ENCODE results near the gene NDFIP2. TPM values are rescaled to one million over a fixed set of nuclear protein-coding genes. Genes with fewer than 3 reads are reported as not detected.
"Not testable (repeated sequence)": the region's sequence is repeated elsewhere in the genome, so short reads cannot be mapped to it uniquely, and the experiment has no call there.

Gene NDFIP2
- total and polyA plus RNA-seq, 2 donors = 15.7 to 49.3 TPM

DNA sequence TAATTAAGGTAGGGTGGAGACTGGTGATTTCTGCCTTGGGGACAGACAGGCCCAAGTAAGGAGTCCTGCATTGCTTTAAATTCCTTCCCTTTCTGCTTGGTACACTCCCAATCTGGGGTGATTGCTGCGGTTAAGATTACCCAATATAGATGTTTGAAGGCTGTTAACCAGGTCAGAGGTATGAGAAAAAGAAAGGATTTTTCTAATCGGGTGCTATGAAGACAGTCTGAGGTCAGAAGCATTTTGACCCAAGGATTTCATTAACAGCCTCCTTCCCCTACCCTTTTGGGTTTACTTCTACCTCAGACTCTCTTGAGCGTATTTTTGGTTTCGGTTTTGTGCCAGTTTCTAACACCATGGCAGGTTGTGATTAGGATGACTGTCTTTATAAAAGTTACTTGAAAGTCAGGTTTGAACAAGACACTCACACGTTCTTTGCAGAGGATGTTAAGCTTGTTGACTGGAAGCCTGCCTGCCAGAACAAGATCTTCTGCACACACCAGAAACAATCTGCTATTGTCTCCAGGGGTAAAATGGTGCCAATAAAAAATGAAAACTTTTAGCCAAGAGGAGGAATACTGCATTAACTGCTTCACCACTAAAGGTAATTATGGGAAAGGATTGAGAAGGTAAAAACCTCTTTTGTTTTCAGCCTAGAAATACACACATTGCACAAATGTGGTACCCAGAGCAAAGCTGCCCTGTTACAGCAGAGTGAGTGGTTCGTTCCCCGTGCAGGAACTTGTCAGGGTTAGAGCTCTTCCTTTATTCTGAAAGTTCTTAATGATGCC lies 108.8 kb downstream of the NDFIP2 start:
- DNase-seq (ENCODE audit: extremely low spot score) = peak; percentile 72
- Histone ChIP-seq H3K4me3 (ENCODE audit: low read depth, low read length) (no peak overlapping the region), H3K4me1 (ENCODE audit: insufficient read depth) (no peaks in the 10 kb centered on the region), H3K27ac (ENCODE audit: low read depth) (no peak overlapping the region), H3K36me3 (ENCODE audit: insufficient read depth) (no peaks in the 10 kb centered on the region)
- 75% methylated on average over 7 of the region's 7 CpGs for WGBS

DNA sequence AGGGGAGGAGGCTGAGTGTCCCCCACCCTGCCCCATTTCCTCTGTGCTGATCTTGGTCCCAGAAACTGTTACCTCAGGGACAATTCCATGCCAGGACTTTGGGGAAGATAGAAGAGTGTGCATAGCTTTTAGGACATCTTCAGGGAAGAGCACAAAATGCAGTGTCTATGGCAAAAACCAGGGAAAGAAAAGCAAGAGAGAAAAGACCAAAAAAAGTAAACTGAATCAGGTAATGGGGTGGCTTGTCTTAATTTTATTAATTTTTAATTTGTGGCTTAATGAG lies 109.4 kb downstream of the NDFIP2 start:
- Histone ChIP-seq H3K36me3 (ENCODE audit: insufficient read depth) (no peaks in the 10 kb centered on the region), H3K27ac (ENCODE audit: low read depth) (no peak overlapping the region), H3K4me1 (ENCODE audit: insufficient read depth) (no peaks in the 10 kb centered on the region), H3K4me3 (ENCODE audit: low read depth, low read length) (no peak overlapping the region)
- no peak for DNase-seq (ENCODE audit: extremely low spot score)

DNA sequence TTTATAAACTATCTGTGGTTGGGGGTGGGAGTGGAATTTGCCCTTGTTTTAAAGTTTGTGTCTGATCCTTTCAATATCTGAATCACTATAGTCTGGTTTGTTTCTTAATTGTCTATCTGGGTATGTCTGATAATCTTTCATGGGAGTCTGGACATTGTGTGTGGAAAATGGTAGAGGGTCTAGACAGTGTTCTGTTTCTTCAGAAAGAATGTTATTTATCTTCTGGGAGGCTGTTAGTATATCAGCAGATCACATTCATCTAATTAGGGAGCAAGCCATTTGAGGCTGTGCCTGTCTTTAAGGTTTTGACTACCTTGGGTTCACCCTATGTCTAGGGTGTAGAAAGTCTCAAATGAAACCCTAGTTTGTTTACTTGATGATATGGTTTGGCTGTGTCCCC lies 110.5 kb downstream of the NDFIP2 start:
- H3K4me1 ChIP-seq (ENCODE audit: insufficient read depth) = no peaks in the 10 kb centered on the region
- H3K4me3 ChIP-seq (ENCODE audit: low read depth, low read length) = no peak overlapping the region
- H3K36me3 ChIP-seq (ENCODE audit: insufficient read depth) = no peaks in the 10 kb centered on the region
- H3K27ac ChIP-seq (ENCODE audit: low read depth) = no peak overlapping the region
- DNase-seq (ENCODE audit: extremely low spot score) = no peak

DNA sequence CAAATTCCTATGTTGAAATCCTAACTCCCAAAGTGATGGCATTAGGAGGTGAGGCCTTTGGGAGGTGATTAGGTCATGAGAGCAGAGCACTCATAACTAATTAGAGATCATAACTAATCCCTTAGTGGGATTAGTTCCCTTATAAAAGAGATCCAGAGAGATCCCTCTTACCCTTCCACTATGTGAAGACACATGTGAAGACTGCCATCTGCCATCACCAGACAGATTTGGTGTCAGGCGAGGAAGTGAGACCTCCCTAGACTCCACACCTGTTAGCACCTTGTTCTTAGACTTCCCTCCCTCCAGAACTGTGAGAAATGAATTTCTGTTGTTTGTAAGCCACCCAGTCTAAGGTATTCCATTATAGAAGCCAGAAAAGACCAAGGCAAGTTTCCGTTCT lies 112.2 kb downstream of the NDFIP2 start:
- Histone ChIP-seq H3K27ac (ENCODE audit: low read depth) (no peak overlapping the region), H3K4me3 (ENCODE audit: low read depth, low read length) (no peak overlapping the region), H3K4me1 (ENCODE audit: insufficient read depth) (no peaks in the 10 kb centered on the region), H3K36me3 (ENCODE audit: insufficient read depth) (no peaks in the 10 kb centered on the region)
- WGBS = 73% methylated on average over 2 of the region's 2 CpGs
- DNase-seq (ENCODE audit: extremely low spot score) = no peak

DNA sequence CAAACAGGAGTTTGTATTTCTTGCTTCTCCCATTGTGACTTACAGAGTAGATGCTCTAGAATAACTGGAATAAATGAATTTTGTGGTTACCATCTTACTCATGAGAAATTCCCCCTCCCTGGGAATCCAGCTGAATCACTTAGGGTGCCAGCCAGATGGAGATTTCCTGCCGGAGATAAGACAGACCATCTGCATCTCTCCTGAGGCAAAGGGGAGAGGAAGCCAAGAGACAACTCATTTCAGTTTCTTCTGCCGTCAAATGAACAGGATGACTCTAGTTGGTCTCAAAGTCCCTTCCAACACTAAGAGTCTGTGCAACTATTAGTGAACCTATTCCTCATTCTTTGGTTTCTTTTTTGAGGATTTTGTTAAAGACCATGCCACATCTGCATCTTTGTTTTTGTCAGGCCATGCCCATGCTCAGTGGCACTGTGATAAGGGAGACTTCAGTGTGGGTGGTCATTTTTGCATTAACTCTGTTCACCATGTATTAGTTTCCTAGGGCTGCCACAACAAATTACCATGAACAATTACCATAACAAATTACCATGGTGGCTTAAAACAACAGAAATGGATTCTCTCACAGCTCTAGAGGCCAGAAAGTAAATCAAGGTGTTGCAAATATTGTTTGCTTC lies 112.8 kb downstream of the NDFIP2 start:
- H3K36me3 ChIP-seq (ENCODE audit: insufficient read depth) = no peaks in the 10 kb centered on the region
- no peak overlapping the region for H3K27ac ChIP-seq (ENCODE audit: low read depth)
- DNase-seq (ENCODE audit: extremely low spot score) = no peak
- WGBS = 46% methylated on average over 2 of the region's 2 CpGs
- H3K4me1 ChIP-seq (ENCODE audit: insufficient read depth) = no peaks in the 10 kb centered on the region
- no peak overlapping the region for H3K4me3 ChIP-seq (ENCODE audit: low read depth, low read length)

DNA sequence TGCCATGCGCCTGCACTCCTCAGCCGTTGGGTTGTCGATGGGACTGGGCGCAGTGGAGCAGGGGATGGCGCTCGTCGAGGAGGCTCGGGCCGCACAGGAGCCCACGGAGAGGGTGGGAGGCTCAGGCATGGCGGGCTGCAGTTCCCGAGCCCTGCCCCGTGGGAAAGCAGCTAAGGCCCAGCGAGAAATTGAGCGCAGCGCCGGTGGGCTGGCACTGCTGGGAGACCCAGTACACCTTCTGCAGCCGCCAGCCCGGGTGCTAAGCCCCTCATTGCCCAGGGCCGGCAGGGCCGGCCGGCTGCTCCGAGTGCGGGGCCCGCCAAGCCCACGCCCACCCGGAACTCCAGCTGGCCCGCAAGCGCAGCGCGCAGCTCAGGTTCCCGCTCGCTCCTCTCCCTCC lies 119.2 kb downstream of the NDFIP2 start:
- WGBS = 97% methylated on average over 33 of the region's 33 CpGs

DNA sequence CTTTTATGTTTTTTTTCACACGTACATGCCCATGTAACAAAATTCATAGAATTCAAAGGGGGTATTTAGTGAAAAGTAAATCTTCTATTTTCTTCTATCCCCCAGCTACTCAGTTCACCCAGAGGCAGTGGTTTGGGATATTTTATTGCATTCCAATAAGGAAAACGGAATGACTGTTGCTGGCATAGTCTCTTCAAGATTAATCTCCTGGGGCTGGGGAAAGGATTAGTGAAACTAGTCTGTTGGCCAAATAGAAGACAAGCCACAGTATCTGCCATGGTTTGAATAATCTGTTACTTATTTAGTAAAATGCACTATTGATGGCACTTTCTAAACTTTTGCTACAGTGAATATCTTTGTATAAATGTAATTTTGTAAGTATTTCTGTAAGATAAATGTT lies 122.0 kb downstream of the NDFIP2 start:
- H3K4me3 ChIP-seq (ENCODE audit: low read depth, low read length) = no peak overlapping the region
- WGBS = 36% methylated on average over 2 of the region's 2 CpGs
- no peaks in the 10 kb centered on the region for H3K4me1 ChIP-seq (ENCODE audit: insufficient read depth)

More for the DNA sequence above, 119.2 kb downstream of the NDFIP2 start:
- not testable (repeated sequence) for H3K4me1 ChIP-seq (ENCODE audit: insufficient read depth); H3K4me3 ChIP-seq (ENCODE audit: low read depth, low read length); H3K36me3 ChIP-seq (ENCODE audit: insufficient read depth); DNase-seq (ENCODE audit: extremely low spot score); H3K27ac ChIP-seq (ENCODE audit: low read depth)

DNA sequence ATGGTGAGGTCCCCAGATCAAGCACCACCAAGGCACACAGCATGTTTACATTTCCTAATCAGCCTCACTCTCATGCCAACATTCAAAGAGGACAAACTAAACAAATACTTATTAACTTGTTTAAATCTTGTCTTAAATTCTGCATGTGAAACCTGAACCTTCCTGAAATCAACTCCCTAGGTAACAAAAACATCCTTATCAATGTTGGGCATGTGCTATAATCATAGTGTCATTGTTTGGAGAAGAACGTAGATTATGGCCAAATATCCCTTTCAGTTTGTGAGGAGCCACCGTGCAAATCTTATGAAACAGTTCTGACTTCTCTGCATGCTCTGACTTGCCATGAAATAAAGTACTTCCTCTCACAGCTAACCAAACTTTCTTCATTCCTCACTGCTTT lies 123.8 kb downstream of the NDFIP2 start:
- DNase-seq (ENCODE audit: extremely low spot score) = peak; percentile 61
- WGBS = 13% methylated on average over 2 of the region's 2 CpGs
- Histone ChIP-seq H3K36me3 (ENCODE audit: insufficient read depth) (no peaks in the 10 kb centered on the region), H3K27ac (ENCODE audit: low read depth) (no peak overlapping the region), H3K4me3 (ENCODE audit: low read depth, low read length) (no peak overlapping the region), H3K4me1 (ENCODE audit: insufficient read depth) (no peaks in the 10 kb centered on the region)

More for the DNA sequence above, 122.0 kb downstream of the NDFIP2 start:
- Histone ChIP-seq H3K36me3 (ENCODE audit: insufficient read depth) (no peaks in the 10 kb centered on the region), H3K27ac (ENCODE audit: low read depth) (no peak overlapping the region)
- no peak for DNase-seq (ENCODE audit: extremely low spot score)

Other genes with a start within 250 kb of the NDFIP2 start
- gene RBM26, start 74.9 kb upstream of the NDFIP2 start, total RNA-seq = 95.6 TPM
- 16.3 TPM for gene RBM26, start 74.9 kb upstream of the NDFIP2 start, polyA plus RNA-seq